Measurements from ENCODE around the gene HTR3B. TPM values are rescaled to one million over a fixed set of nuclear protein-coding genes. Genes with fewer than 3 reads are reported as not detected.

Gene HTR3B
- polyA plus RNA-seq, 1 donor (not counting 4 experiments of a cell fraction or from before 2014, with no cell fraction given): not detected

DNA sequence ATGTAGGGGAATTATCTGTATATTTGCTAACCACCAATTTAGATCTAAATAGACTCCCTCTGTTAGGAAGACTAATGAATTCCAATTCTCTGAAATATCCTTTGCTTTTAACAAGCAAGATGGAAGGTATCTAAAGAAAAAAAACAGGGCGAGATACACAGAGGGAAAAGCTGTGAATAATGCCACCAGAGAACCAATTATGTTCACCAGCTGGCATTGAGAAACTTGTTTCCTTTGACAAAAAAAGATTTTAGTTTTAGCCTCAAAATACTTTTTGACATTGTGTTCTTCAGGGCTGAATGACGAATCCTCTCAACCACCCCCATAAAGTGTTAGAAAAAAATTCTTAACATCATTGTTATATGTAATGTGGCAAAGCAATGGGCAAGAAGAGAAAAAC is 19.0 kb downstream of the HTR3B start:
- no peak overlapping the region for H3K4me2 ChIP-seq (ENCODE audit: control insufficient read depth, extremely low read depth, insufficient read depth, low read depth, low read length)
- no peaks in the 10 kb centered on the region for H4K20me1 ChIP-seq (ENCODE audit: control insufficient read depth, extremely low read depth, insufficient read depth, low read length)
- H2AFZ ChIP-seq (ENCODE audit: control insufficient read depth, low read length): no peak overlapping the region
- H3K79me2 ChIP-seq (ENCODE audit: control insufficient read depth, insufficient read depth, low read length): no peaks in the 10 kb centered on the region
- no peak for DNase-seq (ENCODE audit: low read depth, low spot score)
- H3K9me3 ChIP-seq (ENCODE audit: control insufficient read depth, low read depth, low read length): no peaks in the 10 kb centered on the region
- TF ChIP-seq, protein P1, sequence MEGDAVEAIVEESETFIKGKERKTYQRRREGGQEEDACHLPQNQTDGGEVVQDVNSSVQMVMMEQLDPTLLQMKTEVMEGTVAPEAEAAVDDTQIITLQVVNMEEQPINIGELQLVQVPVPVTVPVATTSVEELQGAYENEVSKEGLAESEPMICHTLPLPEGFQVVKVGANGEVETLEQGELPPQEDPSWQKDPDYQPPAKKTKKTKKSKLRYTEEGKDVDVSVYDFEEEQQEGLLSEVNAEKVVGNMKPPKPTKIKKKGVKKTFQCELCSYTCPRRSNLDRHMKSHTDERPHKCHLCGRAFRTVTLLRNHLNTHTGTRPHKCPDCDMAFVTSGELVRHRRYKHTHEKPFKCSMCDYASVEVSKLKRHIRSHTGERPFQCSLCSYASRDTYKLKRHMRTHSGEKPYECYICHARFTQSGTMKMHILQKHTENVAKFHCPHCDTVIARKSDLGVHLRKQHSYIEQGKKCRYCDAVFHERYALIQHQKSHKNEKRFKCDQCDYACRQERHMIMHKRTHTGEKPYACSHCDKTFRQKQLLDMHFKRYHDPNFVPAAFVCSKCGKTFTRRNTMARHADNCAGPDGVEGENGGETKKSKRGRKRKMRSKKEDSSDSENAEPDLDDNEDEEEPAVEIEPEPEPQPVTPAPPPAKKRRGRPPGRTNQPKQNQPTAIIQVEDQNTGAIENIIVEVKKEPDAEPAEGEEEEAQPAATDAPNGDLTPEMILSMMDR (optimal IDR thresholded peaks at IDR 0.05 in 1 of 3, IDR thresholded peaks at IDR 0.05 in 1 of 3, conservative IDR thresholded peaks at IDR 0.05 in 1 of 3; ENCODE audit: extremely low read depth in 1 of 3, insufficient read depth in 2 of 3, low read length in 3 of 3): no peak
- TF ChIP-seq EZH2 (IDR thresholded peaks at IDR 0.05; ENCODE audit: low read length): no peak
- no peak overlapping the region for H3K4me3 ChIP-seq (ENCODE audit: control insufficient read depth in 2 of 3, extremely low read depth in 1 of 3, insufficient read depth in 2 of 3, low read depth in 1 of 3, low read length in 3 of 3)
- H3K9ac ChIP-seq (ENCODE audit: control insufficient read depth, extremely low read depth, insufficient read depth, low read length): no peak overlapping the region
- no peaks in the 10 kb centered on the region for H3K27me3 ChIP-seq (ENCODE audit: control insufficient read depth, extremely low read depth, insufficient read depth, low read length)
- no peaks in the 10 kb centered on the region for H3K36me3 ChIP-seq (ENCODE audit: control insufficient read depth in 2 of 2, extremely low read depth in 1 of 2, insufficient read depth in 2 of 2, low read length in 2 of 2)
- FAIRE-seq: no peak
- H3K27ac ChIP-seq (ENCODE audit: control insufficient read depth, insufficient read depth, low read length): no peak overlapping the region
- H3K4me1 ChIP-seq (ENCODE audit: control insufficient read depth, extremely low read depth, insufficient read depth, low read length): no peaks in the 10 kb centered on the region
- dilution Hi-C loops (cut with MboI; ENCODE audit: extremely low pct_ligation_motif_present, low sequenced_read_pairs): no loop called here
- H3K9me1 ChIP-seq (ENCODE audit: control insufficient read depth, extremely low read depth, insufficient read depth, low read length): no peaks in the 10 kb centered on the region

DNA sequence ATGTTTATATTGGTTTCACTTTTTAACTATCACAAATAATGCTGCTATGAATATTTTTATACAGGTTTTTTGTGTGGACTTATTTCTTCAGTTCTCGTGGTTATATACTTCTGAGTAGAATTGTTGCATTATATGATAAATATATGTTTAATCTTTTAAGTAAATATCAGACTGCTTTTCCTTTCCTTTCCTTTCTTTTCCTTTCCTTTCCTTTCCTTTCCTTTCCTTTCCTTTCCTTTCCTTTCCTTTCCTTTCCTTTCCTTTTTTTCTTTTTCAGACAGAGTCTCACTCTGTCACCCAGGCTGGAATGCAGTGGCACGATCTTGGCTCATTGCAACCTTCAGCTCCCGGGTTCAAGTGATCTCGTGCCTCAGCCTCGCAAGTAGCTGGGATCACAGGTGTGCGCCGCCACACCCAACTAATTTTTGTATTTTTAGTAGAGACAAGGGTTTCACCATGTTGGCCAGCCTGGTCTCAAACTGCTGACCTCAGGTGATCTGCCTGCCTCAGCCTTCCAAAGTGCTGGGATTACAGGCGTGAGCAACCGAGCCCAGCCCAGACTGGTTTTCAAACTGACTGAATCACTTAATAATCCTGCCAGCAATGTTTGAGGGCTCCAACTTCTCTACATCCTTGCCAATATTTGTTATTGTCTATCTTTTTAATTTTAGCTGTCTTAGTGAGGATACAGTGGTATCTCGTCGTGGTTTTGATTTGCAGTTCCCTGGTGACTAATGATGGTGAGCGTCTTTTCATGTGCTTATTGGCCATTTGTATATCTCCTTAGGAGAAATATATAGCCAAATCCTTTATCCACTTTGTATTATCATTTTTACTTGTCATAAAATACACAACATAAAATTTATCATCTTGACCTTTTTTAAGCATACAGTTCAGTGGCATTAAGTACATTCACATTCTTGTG is 21.9 kb downstream of the HTR3B start:
- Histone ChIP-seq H3K9me1 (ENCODE audit: control insufficient read depth, extremely low read depth, insufficient read depth, low read length) (no peaks in the 10 kb centered on the region), H4K20me1 (ENCODE audit: control insufficient read depth, extremely low read depth, insufficient read depth, low read length) (no peaks in the 10 kb centered on the region), H3K79me2 (ENCODE audit: control insufficient read depth, insufficient read depth, low read length) (no peaks in the 10 kb centered on the region), H3K4me3 (ENCODE audit: control insufficient read depth in 2 of 3, extremely low read depth in 1 of 3, insufficient read depth in 2 of 3, low read depth in 1 of 3, low read length in 3 of 3) (no peak overlapping the region), H3K9me3 (ENCODE audit: control insufficient read depth, low read depth, low read length) (no peaks in the 10 kb centered on the region), H3K36me3 (ENCODE audit: control insufficient read depth in 2 of 2, extremely low read depth in 1 of 2, insufficient read depth in 2 of 2, low read length in 2 of 2) (no peaks in the 10 kb centered on the region), H3K9ac (ENCODE audit: control insufficient read depth, extremely low read depth, insufficient read depth, low read length) (no peak overlapping the region), H3K4me2 (ENCODE audit: control insufficient read depth, extremely low read depth, insufficient read depth, low read depth, low read length) (peak overlapping the region; percentile 45), H3K4me1 (ENCODE audit: control insufficient read depth, extremely low read depth, insufficient read depth, low read length) (no peaks in the 10 kb centered on the region), H3K27me3 (ENCODE audit: control insufficient read depth, extremely low read depth, insufficient read depth, low read length) (no peaks in the 10 kb centered on the region), H3K27ac (ENCODE audit: control insufficient read depth, insufficient read depth, low read length) (no peak overlapping the region), H2AFZ (ENCODE audit: control insufficient read depth, low read length) (peak overlapping the region; percentile 6)
- dilution Hi-C loops (cut with MboI; ENCODE audit: extremely low pct_ligation_motif_present, low sequenced_read_pairs): no loop called here
- DNase-seq (ENCODE audit: low read depth, low spot score) (no peak), FAIRE-seq (no peak)
- TF ChIP-seq, protein P1 (optimal IDR thresholded peaks at IDR 0.05 in 1 of 3, IDR thresholded peaks at IDR 0.05 in 1 of 3, conservative IDR thresholded peaks at IDR 0.05 in 1 of 3; ENCODE audit: extremely low read depth in 1 of 3, insufficient read depth in 2 of 3, low read length in 3 of 3): no peak
- no peak for TF ChIP-seq EZH2 (IDR thresholded peaks at IDR 0.05; ENCODE audit: low read length)

Measured in keratinocyte (primary cell).